DMS79 treated with DMSO at 0.1 percent for 48 hours (cell line): ENCODE data around the gene DNAH7.

Experiments
- DNase-seq: peaks from one replicate; lab custom pipeline; 2025; lab: John Stamatoyannopoulos, UW

The DNAH7 gene

DNA sequence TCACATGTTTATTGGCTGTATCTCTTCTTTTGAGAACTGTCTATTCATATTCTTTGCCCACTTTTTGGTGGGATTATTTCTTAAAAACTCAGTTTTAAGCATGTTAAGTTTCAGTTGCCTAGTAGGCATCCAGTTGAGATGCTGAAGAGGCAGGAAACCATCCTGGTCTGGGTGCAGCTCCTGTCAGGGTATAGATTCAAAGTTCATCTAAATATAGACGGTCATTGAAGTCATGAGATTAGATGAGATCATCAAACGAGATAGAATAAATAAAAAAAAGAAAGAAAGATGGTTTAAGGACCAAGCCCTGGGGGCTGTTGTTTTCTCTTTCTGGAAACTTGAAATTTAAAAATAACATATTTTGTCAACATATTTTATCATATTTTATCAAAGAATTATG, 9.2 kb upstream of the DNAH7 start:
- DNase-seq: no peak

DNA sequence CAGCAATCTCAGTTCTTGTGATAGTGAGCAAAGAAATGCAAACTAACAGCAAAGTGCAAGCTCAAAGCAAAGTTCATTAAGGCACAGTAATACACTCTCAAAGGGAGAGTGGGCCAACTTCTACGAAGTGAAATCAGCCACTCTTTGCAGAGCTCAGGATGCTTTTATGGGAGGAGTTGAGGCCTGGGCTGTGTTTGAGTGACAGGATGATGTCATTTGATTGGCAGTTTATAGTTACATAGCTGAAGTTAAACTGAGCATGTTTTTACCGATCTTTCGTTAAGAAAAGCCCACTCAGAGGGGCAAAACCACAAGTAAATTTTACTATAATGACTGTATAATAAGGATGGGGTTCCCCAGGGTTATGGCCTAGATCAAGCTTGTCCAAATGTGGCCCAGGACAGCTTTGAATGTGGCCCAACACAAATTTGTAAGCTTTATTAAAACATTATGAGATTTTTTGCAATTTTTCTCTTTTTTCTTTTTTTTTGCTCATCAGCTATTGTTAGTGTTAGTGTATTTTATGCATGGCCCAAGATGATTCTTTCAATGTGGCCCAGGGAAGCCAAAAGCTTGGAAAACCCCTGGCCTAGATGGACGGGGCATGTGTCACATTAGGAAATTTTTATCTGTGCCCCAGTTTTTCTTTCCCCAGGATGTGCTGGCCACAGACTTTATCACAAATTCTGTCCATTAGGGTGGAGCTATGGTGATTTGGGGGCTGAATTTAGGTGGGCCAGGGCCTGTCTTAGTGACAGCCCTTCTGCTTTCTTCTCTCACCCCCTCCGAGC, 8.3 kb upstream of the DNAH7 start:
- DNase-seq: no peak

DNA sequence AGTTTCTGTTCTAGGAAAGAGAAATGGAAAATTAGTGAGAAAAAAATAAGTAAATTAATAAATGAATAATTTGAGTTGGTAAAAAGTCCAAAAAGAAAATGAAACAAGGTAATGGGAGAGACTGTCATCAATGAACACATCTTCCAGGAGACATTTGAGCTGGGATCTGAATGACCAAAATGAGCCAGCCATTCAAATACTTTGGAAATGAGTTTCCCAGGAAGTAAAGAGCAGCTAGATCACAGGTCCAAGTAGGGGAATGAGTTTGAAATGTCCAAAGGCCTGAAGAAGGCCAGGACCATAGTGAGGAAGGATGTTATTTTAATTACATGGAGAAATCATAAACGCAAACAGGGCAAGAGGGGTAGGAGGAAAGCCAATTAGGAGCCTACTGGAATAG, 6.6 kb upstream of the DNAH7 start:
- no peak for DNase-seq

DNA sequence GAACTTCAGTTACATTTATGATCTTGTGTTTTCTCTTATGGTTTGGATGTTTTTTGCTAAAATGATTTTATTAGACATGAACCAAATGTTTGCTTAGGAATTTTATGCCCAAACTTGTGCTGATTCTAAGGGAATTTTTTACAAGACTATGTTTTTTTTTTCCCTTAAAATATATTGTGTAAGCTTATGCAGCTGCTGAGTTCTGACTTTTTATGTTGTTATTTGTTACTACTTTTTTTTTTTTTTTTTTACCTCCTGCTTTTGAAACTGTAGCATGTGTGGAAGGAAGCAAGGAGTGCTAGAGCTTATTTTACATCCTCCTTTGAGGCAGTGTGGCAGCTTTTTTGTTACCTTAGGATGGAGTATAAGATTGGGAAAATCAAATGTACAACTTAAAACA, 6.0 kb upstream of the DNAH7 start:
- no peak for DNase-seq

DNA sequence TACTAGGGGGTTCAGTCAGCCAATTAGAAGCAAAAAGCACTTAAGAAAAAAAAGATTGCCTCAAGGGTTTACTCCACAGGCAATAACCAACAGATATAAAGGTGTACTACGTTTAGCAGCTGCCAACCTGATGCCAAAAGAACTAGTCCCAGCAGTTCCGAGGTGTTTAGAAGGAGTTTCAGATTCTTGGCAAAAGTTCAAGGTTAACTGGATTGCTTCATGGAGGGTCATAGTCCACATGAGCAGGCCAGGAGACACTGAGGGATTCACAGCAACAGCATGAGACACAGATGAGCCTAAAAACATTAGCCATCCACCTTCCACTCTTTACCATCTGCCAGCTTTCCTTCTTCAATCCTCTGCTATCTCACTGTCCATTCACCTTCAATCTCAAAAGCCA, 4.9 kb upstream of the DNAH7 start:
- DNase-seq: peak; percentile 28

DNA sequence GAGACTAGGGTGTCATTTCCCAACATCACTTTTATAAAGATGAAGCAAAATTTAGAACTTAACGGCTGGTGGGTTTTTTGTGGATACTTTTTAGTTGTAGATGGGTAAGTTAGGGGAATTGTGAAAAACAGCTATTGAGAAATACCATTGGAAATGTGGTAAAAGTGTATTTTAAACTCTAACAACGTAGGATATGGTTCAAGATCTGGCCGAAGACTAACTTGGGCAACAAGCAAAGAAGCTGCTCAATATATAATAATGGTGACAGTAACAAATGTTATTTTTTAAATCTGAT, 1.6 kb downstream of the DNAH7 start:
- no peak for DNase-seq

DNA sequence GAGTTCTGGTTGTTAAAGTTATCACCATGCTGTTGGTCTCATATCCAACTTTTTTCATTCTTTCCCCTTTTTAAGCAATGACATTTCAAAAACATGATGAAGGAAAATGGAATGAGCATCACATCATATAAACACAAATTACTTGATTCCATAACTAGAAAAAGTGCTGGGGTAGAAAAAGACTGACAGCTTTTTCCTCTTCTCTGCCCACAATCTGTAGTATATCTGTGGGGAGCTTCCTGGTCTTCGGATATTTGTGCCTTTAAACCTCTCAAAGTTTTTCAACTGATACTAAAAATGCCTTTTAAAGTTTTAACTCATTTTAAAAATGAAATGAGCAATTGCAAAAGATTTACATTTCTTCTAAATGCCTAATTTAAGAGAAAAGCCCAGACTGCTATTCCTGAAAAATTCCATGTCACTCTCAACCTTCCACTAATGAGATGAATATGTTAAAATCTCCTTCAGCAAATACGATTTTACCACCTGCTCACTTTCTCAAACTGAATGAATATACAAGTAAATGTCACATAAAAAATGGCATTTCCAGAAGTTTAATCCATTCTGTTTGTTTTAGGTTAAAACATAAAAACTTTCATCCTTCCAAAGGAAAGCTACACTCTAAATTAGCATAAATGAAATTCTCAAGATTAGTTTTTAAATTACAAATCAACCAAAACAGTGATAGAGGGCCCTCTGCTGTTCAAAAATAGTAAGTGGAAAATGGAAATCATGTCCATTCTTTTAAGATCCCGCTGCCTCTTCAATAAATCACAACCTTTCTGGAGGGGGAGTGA, 2.1 kb downstream of the DNAH7 start:
- DNase-seq: peak; percentile 34

DNA sequence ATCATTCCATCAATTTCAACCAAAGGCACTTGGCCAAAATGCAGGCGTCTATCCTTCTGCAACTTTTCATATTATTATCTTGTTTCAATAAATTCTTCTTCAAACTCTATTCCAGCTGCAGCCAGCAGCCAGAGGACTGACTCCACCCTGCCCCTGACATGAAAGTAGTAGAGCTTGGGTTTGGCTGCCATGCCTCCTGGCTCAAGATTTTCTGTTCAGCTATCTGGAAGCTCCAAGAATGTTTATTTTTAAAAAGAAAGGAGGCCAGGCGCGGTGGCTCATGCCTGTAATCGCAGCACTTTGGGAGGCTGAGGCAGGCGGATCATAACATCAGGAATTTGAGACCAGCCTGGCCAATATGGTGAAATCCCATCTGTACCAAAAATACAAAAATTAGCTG, 4.9 kb downstream of the DNAH7 start:
- no peak for DNase-seq

DNA sequence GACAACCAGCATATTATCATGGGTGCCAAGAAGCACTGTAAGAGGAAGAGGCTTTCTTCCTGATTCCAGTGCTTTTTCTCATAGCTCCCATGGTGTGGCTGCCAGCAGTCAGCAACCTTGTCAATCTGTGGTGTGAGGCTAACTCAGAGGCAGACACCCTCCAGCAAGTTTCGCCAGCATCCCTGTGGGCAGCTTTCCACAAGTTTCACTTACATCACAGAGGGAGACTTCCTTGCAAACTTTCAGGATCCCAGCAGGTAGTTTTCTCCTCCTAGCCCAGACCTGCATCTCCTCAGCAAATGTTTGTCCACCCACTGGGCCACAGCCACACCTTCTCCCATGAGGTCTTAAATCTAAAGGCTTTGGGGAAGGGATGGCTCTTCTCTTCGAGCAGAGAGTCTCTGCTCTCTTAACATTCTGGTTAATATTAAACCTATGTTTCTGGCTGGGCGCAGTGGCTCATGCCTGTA, 9.1 kb downstream of the DNAH7 start:
- DNase-seq: no peak

DNA sequence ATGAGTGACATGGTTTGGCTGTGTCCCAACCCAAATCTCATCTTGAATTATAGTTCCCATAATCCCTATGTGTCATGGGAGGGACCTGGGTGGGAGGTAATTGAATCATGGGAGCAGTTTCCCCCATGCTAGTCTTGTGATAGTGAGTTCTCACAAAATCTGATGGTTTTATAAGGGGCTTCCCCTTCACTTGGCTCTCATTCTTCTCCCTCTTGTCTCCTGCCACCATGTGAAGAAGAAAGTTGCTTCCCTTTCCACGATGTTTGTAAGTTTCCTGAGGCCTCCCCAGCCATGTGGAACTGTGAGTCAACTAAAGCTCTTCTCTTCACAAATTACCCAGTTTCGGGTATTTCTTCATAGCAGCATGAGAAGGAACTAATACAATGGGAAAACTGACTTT, 14.0 kb downstream of the DNAH7 start:
- no peak for DNase-seq

DNA sequence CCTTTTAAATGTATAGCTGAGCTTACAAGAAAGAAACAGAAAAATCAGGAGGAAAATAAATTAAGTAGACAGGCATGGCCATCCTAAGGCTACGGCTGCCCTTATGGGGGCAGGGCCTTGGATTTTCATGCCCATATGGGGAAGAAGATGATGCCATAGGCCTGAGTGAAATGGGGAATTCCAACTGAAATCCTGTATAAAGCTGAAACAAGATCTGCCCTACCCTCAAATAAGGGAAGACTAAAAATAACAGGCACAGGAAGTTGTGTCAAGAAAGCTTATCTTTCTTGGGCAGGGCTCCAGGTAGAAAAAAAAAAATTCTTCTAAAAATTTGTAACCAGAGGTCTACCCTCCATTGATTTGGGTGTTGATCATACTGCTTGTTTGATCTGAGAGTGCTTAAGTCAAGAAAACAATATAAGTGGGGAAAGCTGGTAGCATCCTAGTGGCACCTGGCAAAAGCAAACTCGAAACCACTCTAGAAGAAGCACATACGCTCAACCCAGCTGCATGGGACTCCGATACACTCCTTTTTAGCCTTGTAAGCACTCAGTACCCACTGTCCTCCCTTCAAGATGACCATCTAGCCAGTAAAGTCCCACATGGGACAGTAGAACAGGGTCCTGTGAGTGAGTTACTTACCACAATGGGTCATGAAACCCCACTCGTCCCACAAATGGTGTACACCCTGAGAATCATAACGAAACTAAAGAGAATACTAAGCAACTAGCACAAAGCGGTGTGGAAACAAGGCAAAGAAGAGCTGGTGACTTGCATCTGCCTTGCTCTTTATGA, 22.3 kb downstream of the DNAH7 start:
- no peak for DNase-seq

DNA sequence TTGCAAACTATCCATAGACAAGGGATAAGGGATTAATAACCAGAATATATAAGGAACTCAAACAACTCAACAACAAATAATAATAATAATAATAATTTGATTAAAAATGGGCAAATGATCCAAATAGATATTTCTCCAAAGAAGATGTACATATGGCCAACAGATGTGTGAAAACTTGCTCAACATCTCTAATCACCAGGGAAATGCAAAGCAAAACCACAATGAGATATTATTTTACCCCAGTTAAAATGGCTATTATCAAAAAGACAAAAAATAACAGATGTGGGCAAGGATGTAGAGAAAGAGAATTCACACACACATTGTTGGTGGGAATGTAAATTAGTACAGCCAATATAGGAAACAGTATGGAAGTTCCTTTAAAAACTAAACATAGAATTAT, 26.9 kb downstream of the DNAH7 start:
- DNase-seq: no peak

DNA sequence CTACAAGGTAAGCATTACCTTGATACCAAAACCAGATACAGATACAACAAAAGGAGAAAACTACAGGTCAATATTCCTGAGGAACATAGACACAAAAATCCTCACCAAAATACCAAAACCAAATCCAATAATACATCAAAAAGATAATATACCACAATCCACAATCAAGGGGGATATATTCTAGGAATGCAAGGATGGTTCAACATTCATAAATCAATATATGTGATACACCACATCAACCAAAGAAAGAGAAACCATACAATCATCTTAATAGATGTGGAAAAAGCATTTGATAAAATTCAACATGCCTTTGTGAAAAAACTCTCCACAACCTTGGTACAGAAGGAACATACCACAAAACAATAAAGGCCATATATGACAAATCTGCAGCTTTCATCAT, 28.4 kb downstream of the DNAH7 start:
- no peak for DNase-seq

DNA sequence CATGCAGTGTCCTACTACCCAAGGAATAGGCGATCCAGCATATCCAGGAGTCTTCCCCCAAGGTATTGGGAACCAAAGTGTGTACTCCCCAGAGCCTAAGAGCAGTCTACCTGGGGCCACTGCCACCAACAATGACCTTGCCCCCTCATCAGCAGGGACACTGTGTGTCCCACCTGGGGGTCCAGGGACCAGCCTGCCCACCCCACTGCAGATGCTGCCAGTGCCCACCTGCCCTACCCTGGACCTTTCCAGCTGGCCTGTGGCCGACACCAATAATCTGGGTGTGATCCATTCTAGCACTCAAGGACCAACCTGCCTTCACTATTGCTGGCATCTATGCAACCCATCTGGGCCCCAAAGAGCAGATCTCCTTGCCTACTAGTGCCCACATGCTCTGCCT, 32.2 kb downstream of the DNAH7 start:
- DNase-seq: no peak

DNA sequence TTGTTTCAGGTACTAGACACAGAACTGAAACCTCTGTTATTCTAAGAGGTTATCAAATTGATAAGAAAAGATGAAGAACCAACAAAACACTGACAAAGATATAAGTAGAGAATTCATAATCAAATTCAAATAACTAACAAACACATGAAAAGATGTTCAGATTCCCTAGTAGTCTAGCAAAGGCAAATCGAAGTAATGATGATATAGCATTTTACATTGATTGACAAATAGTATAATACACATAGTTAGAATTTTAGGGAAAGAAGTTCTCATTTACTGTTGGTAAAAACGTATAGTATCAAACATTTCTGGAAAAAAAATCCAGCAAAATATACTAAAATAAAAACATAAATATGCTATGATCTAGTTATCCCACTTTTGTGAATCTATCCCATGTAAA, 50.6 kb downstream of the DNAH7 start:
- DNase-seq: no peak

DNA sequence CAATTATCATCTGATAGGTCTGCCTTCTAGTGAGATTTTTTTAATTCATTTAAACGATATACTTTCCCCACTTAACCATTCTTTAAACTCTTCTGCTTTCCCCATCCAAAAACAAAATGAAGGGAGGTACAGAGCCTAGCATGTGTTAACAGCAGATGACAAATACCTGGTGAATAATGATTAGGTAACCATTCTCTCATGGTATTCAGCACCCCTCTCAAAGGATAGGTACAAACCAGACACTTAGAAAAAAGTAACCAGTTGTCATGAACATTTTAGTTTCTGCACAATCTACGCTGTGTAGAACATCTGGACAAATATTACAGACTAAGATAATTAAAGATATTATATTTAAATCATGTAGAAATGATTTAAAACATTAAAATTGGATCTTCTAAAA, 56.3 kb downstream of the DNAH7 start:
- no peak for DNase-seq

DNA sequence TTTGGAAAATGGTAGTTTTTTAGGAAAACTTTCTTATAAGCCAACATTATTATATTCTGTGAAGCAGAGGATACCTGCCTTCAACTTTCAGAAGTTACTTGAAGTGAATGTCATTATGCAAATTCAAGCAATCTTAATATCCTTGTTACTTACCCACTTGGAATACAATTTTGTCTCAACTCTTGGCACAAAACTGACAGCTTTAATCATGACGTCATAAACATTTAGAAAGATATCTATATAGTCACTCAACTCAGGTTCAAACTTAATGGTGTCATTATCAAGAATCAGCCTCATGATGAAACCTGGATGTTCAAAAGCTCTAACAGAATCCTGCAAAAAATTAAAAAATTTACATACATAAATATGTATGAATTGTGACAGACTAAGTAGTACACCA, 68.1 kb downstream of the DNAH7 start:
- DNase-seq: no peak

DNA sequence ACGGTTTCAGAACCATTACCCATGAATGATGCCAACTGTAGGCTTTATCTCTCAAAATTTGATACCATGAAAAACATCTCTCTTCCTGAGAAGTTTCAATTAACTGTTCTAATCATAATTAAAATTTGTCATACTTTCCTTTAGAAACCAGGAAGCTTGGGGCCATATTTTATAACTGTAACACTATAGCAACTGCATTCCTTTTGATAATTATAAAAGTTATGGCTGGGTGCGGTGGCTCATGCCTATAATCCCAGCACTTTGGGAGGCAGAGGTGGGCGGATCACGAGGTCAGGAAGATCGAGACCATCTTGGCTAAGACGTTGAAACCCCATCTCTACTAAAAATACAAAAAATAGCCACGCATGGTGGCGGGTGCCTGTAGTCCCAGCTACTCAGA, 70.6 kb downstream of the DNAH7 start:
- DNase-seq: no peak

DNA sequence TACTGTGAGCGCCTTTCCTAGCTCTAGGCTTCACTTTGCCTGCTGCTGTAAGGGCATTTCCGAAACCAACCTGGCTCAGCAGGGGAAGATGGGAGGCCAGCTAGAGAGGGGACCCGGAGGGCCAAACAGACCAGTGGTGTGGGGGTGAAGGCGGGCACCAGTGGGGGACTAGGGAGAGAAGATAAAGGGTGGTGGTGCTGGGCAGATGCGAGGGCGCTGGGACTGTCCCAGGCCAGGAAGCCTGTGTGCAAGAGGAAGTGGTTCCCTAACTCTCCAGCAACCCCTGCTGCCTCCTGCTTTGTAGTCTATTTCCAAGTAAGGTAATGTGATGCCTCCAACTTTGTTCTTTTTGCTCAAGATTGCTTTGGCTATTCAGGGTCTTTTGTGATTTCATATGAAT, 73.1 kb downstream of the DNAH7 start:
- no peak for DNase-seq

DNA sequence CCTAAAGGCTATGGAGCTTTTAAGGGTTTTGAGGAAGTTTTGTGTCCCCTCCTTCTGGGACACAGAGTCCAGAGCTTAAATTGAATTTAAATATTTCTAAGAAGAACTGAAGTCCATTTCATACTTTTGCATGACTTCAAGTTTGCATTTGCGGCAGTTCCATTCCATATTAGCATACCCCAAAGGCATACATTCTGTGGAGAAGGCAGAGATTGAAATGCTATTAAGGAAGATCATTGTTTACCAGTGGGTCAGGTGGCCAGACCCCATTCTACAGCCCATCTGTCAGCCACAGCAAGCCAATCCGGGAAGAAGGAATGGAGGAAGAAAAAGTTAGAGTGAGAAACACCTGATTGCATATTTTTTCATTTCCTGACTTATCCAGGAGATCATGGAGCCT, 75.0 kb downstream of the DNAH7 start:
- DNase-seq: no peak

DNA sequence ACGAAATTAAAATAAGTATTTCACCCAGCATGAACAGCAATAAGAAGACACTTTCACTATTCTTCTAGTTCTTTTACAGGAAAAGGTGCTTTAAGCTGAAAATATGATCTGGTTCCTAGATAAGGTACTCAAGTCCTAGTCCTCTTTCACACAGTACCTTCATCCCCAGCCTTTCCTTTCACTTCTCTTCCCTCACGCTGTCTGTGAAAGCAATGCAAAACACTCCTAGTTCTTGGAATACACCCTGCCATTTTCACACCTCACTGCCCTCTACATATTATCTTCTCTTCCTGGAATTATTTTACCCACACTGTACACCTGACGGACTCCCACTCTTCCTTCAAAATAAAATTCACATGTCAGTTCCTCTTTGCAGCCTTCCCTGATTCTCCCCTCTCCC, 82.9 kb downstream of the DNAH7 start:
- DNase-seq: no peak

DNA sequence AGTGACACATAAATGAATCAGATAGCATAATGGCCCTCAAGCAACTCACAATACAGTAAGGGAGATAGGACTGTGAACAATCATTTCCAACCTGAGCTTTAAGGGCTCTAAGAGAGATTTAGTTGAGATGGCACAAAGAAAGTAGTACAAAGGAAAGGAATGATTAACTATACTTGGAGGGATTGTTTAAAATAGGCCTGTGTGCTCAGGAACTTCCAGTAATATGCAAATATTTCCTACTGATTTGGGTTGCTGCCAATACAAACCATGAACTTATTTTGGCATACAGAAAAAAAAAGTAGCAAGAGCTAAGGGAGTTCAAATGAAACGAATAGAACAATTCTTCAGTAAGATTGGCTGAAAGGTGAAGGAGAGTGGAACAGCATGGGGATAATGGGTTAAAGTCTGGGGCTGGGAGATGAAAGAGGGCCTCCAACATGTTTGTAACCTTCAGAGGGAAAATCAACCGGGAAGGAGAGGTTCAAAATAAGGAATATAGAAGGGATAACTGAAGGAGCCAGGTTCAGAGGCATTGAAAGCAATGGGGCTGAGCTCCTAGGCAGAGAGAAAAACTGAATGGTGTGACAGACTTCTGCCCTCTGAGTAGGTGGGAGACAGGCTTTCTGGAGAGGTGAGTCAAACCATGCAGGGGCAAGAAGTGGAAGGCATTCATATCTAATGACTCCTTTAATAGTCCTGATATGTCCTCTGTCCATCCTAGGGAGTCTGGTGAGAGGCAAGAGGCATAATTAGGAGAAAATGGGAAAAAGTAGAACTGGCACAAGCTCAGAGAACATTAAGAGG, 83.5 kb downstream of the DNAH7 start:
- no peak for DNase-seq
